Measurements from ENCODE around the gene PTPRD. TPM values are rescaled to one million over a fixed set of nuclear protein-coding genes. Genes with fewer than 3 reads are reported as not detected.

The PTPRD gene
- total RNA-seq, 1 experiment from 2014 or later, result 32.5 TPM

GRCh38 chr9:8643464-8643863, 1969.3 kb downstream of the PTPRD start:
- H3K4me1 ChIP-seq (ENCODE audit: insufficient read depth, low read length), result peaks cover 3% of the 10 kb centered on the region; the same call in 1 of the 2 replicates
- H3K23me2 ChIP-seq (ENCODE audit: insufficient read length, low read depth, low read length, poor library complexity, severe bottlenecking), result no peaks in the 10 kb centered on the region
- Mint-ChIP-seq H3K27ac (no peak overlapping the region), H3K9me3 (no peaks in the 10 kb centered on the region; a peak in 1 of 5 replicates), H3K4me1 (peaks cover 12 to 14% of the 10 kb centered on the region in 2 experiments), H3K4me3 (no peak overlapping the region), H3K36me3 (ENCODE audit: insufficient read depth in 1 of 3, low read depth in 3 of 3) (peaks cover 0 to 2% (median 0%) of the 10 kb centered on the region in 3 experiments; a peak in 2 of 7 replicates), H3K27me3 (ENCODE audit: low read depth) (no peaks in the 10 kb centered on the region)
- H3K79me2 ChIP-seq (ENCODE audit: insufficient read depth, low read length), result 0 out of 2 replicates have a peak, but pooled peaks cover 2% of the 10 kb centered on the region
- WGBS (ENCODE audit: extremely low coverage, insufficient read length, low lambda C conversion rate), result no CpG with 5 or more reads among the region's 6 CpGs
- no peak for TF ChIP-seq CTCF (conservative IDR thresholded peaks at IDR 0.05)
- no peak overlapping the region for H2AFZ ChIP-seq (ENCODE audit: low read length)
- no peak overlapping the region for H3K9ac ChIP-seq (ENCODE audit: extremely low read depth, insufficient read length, low read length)
- no peak overlapping the region for H4K91ac ChIP-seq (ENCODE audit: insufficient read length, low read depth, low read length)
- H2BK20ac ChIP-seq (ENCODE audit: low read depth, low read length, poor library complexity, severe bottlenecking), result no peak overlapping the region
- no peak overlapping the region for H4K5ac ChIP-seq (ENCODE audit: insufficient read length, low read depth, low read length)
- H2BK5ac ChIP-seq (ENCODE audit: insufficient read length, low read length), result no peak overlapping the region
- H3K27ac ChIP-seq (ENCODE audit: insufficient read length, low read depth, low read length), result no peak overlapping the region
- no peak overlapping the region for H3K4me2 ChIP-seq (ENCODE audit: insufficient read depth, insufficient read length, low read length)
- H4K8ac ChIP-seq (replicated peaks; ENCODE audit: insufficient read length, low read depth, low read length), result no peak overlapping the region
- 0 out of 2 replicates have a peak overlapping the region, but pooled peaks have one; percentile 4 for H3K14ac ChIP-seq (ENCODE audit: insufficient read depth, low read length)
- no peak for DNase-seq
- no peak overlapping the region for H3K18ac ChIP-seq (ENCODE audit: insufficient read length, low read depth, low read length)
- no peaks in the 10 kb centered on the region for H3K79me1 ChIP-seq (ENCODE audit: insufficient read depth, low read depth, low read length, poor library complexity, severe bottlenecking)
- no peak overlapping the region for H3K56ac ChIP-seq (ENCODE audit: insufficient read length, low read depth, low read length)
- no peaks in the 10 kb centered on the region for H4K20me1 ChIP-seq (ENCODE audit: control insufficient read depth, insufficient read depth, insufficient read length)
- no peak overlapping the region for H2BK12ac ChIP-seq (ENCODE audit: insufficient read length, low read depth, low read length)
- H3T11ph ChIP-seq (ENCODE audit: low read length), result no peak overlapping the region
- no peak overlapping the region for H3K23ac ChIP-seq (ENCODE audit: insufficient read length, low read depth, low read length)
- no peak overlapping the region for H3K4ac ChIP-seq (ENCODE audit: low read depth, low read length)
- H2AK5ac ChIP-seq (ENCODE audit: insufficient read length, low read length), result no peak overlapping the region
- H2BK120ac ChIP-seq (ENCODE audit: low read depth, low read length, poor library complexity, severe bottlenecking), result no peak overlapping the region
- no peaks in the 10 kb centered on the region for H3K9me3 ChIP-seq (ENCODE audit: control insufficient read depth, low read depth, low read length)
- no peaks in the 10 kb centered on the region for H3K27me3 ChIP-seq (ENCODE audit: insufficient read depth, low read length)
- no peak overlapping the region for H2BK15ac ChIP-seq (ENCODE audit: low read depth, low read length)

Measured in H9 (cell line).